GM18519 (cell line): Measurements from ENCODE around the gene POLH.
"Not testable (repeated sequence)": the region's sequence is repeated elsewhere in the genome, so short reads cannot be mapped to it uniquely, and the experiment has no call there.

ENCODE experiments used
- ATAC-seq: cut with Tn5 transposase; IDR thresholded peaks from one replicate; pipeline ENCODE4 v1.9.1; 2021; ENCODE audit warnings: mild to moderate bottlenecking, moderate library complexity; ENCODE audit not compliant: unreplicated experiment, low FRiP score

POLH gene

DNA sequence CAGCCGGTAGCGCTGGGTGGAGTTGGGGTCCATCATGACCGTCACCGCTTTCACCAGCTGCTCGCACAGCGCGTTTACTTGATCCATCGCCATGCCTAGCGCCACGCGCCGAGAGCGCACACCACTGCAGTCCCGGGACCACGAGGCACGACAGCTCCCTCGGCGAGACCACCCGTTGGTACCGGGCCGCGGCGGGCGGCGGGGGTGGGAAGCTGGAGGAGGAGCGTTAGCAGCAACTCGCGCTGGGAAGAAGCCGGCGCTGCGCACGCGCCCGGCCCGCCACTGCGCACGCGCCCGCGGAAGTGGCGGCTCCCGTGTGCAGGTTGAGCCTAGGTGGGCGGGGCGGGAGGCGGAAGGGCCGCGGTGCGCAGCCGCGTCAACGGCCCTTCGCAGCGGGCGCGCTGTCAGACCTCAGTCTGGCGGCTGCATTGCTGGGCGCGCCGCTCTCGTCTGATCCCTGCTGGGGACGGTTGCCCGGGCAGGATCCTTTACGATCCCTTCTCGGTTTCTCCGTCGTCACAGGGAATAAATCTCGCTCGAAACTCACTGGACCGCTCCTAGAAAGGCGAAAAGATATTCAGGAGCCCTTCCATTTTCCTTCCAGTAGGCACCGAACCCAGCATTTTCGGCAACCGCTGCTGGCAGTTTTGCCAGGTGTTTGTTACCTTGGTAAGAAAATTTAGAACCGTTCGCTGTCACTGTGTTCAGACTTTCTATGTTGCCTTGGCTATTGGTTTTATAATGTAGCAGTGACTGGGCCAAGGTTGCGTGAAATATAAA lies at the start of gene POLH, which contains the start of gene XPO5:
POLH (plus strand) TSS at position 414 of the 780 bp plus-strand sequence. CDS start 6,135 bp downstream, outside the sequence.
XPO5 (minus strand) TSS at position 267 of the 780 bp plus-strand sequence; CDS start at position 93, 174 bp downstream.
- peak; percentile 86 for ATAC-seq

DNA sequence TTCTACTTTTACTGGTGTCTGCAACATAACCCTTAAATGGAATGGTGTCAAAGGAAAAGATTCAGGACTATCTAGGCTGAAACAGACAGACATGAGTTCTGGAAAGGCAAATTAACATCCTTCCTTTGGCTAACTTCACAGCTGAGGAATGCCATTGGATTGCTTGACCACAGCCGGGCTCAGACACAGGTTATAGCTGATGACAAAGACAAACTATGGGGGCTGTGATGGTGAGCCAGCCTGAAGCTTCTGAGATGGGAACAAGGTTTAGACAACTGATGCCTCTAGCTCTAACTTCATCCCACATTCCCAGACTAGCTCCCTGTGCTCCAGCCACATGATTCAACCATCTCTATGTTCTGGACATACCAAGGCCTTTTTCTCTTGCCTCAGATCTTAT lies 43.8 kb upstream of the POLH start:
- ATAC-seq, result no peak

DNA sequence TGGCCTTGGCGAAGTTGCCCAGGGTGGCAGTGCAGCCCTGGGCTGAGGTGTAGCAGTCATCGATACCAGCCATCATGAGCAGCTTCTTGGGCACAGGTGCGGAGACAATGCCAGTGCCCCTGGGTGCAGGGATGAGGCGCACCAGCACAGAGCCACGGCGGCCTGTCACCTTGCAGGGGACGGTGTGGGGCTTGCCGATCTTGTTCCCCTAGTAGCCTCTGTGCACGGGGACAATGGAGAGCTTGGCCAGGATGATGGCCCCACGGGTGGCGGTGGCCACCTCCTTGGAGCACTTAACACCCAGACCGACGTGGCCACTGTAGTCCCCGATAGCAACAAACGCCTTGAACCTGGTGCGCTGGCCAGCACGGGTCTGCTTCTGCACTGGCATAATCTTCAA lies 37.0 kb upstream of the POLH start:
- not testable (repeated sequence) for ATAC-seq

DNA sequence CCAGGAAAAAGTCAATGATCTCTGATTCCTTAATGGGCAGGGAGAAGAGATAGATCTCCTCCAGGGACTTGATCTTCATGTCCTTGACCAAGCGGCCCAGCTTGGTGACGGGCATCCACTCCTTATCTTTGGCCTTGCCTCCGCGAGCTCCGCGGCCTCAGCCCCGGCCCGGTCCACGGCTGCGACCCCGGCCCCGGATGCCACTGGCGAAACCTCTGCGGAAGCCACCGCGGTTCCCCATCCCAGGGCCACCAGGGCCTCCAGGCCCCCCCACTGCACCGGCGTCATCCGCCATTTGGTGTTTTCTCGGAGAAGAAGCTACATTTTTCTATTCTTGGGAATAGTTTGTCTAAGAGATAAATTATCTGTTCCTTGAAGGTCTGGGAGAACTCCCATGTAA lies 36.6 kb upstream of the POLH start:
- ATAC-seq, result not testable (repeated sequence)

DNA sequence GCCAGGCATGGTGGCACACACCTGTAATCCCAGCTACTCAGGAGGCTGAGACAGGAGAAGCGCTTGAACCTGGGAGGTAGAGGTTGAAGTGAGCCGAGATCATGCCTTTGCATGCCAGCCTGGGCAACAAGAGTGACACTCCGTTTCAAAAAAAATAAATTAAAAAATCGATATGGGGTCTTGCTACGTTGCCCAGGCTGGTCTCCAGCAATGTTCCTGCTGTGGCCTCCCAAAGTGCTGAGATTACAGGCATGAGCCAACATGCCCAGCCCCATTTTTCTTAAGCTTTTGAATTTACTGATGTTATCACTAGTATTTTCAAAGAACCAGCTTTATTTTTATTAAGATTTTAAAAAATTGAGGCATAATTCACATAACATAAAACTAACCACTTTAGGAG lies 35.5 kb upstream of the POLH start:
- no peak for ATAC-seq

DNA sequence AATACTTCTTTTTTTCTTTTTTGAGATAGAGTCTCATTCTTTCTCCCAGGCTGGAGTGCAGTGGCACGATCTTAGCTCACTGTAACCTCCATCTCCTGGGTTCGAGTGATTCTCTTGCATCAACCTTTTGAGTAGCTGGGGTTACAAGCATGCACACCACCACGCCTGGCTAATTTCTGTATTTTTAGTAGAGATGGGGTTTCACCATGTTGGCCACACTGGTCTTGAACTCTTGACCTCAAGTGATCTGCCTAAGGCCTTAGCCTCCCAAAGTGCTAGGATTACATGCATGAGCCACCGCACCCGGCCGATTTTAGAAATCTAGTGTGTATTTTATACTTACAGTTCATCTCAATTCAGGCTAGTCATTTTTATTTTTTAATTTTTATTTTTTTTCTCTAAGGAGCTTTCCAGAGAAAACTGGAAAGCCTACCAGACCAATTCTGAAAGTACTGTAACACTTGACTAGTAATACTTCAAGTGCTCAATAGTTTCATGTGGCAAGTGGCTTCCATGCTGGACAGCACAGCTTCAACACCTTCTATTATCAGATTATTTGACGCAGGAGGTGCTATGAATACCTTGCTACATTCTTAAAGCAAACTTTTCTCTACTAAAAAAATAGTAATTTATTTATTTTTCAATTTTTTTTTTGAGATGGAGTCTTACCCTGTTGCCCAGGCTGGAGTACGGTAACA lies 34.1 kb upstream of the POLH start:
- ATAC-seq, result no peak

DNA sequence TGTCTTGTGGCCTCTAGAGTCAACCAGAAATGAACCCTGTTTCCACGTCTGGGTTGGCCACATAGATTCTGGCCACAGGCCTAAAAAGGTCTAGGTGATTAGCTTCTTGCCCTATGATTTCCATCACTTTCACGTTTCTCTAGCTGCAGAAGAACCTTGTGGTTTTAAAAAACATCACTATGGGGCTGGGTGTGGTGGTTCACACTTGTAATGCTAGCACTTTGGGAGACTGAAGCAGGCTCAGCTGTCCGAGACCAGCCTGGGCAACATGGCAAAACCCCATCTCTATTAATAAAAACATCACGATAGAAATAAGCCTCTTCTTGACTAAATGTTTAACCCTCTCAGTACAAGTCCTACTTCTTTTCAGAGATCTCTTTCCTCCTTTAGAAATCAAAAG lies 31.5 kb upstream of the POLH start:
- no peak for ATAC-seq

DNA sequence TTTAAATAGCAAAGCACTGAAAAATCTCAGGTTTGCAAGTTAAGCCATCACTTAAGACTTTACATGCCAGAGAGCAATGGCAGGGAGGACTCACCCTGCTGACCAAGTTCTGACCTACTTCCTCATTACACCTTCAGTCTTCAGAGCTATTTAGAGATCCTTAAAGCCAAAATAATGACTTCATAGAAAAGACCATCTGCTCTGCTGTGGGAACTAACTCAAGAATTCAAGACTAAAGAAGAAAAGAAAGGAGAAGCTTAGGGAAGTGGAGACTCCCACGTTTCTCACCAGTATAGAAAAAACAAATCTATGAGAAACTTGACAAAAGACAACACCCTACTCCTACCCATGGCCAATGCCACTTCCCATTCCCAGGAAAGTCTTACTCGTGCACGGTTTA lies 28.8 kb upstream of the POLH start:
- no peak for ATAC-seq

DNA sequence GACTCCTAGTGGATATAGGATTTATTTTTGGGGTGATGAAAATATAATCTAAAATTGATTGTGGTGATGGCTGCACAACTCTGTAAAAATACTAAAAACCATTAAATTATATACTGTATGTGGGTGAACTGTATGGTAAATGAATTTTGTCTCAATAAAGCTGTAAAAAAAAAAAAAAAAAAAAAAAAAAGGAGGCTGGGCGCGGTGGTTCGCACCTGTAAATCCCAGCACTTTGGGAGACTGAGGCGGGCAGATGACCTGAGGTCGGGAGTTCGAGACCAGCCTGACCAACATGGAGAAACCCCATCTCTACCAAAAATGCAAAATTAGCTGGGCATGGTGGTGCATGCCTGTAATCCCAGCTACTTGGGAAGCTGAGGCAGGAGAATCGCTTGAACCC lies 18.4 kb upstream of the POLH start:
- ATAC-seq, result not testable (repeated sequence)

DNA sequence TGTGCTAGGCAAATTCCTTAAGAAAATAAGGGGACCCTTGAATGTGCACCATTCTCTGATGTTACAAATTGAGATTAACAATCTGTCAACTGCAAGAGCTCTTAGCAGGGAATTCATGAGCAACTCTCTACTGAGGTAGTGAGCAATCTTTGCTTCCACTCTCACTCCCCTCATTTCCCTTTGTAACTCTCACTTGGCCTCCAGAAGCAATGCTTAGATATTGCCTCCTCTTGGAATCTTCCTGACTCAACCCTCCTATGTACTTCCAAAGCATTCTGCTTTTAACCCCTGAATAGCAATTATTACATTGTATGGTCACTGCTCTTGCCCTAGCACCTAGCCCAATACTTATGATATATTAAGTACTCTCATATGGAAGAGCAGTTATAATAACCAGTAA lies 16.7 kb upstream of the POLH start:
- ATAC-seq, result no peak

DNA sequence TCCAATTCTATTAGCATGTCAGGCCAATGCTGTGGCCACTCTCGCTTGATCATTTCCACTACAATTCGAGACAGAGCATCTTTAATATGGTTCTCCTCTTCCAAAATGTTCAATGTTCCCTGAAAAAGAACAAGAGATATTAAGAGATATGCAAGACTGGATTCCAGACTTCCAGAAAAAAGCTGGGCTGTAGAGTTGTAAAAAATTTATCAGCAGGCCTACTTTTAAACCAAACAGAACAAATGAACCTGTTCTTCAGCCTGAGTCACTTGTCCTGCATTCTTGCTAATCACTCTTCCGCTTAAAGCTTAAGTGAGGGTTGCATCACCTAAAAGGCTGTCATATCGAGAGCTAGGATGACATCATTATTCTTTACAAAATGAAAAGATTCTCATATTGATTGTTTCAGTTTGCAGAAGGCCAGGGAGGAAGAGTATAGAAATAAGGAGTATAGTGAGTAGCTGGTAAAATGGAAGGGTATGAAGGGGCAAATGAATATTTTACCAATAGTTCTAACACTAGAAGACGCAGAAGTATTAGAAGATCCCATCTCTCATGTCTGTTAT lies 5.0 kb upstream of the POLH start:
- ATAC-seq, result no peak

DNA sequence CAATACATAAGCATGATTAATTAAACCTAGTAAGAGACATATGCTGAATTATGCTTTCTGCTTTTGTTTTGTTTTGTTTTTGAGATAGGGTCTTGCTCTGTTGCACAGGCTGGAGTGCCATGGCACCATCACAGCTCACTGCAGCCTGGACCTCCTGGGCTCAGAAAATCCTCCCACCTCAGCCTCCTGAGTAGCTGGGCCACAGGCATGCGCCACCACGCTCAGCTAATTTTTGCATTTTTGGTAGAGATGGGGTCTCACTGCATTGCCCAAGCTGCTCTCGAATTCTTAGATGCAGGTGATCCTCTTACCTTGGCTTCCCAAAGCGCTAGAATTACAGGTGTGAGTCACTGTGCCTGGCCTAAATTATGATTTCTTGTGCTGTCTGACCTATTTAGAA lies 4.0 kb upstream of the POLH start:
- no peak for ATAC-seq

DNA sequence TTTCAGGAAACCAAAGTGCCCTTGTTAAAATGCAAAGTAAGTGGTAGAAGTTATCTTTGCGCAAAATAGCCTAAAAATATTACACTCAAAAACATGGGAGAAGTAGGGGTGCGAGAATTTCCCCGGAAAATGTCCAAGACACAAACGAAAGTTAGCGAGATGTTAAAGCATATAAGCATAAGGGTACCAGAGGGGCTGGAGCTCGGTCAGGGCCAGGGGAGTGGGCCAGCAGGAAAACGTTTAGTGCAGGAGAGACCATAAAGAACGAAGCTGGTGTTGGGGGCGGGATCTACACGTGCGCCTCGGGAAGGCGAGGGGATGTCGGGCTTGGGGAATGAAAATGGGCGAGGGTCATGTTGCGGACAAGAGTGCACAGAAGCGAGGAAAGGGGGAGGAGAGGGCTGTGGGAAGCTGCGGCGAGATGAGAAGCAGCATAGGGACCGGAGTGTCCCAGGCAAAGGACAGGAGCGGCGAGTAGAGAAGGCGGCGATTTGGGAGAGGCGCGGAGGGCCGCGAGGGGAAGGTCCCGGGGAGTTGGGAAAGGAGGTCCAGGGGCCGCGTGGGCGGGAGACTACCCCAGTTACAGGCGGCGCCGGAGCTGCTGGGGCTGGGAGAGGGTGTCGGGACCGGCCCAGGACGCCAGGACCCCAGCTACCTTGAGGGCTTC lies 747 bp upstream of the POLH start:
- ATAC-seq, result no peak

DNA sequence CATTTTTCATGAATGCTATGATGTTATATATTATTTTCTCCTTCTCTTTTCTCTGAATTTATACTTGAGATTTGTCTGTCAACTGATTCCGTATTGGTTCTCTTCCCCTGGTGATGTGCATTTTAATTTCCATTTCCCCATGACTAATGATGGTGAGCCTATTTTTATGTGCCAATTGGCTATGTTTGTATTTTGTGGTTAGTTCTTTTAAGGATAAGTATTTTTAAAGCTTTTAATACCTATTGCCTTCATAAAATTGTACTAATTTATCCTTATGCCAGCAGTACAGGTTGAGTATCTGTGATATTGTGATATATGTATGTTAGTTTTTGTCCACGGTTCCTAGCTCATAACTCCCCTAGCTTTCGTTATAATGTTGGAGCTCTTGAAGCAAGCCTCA lies 2.8 kb downstream of the POLH start:
- no peak for ATAC-seq

DNA sequence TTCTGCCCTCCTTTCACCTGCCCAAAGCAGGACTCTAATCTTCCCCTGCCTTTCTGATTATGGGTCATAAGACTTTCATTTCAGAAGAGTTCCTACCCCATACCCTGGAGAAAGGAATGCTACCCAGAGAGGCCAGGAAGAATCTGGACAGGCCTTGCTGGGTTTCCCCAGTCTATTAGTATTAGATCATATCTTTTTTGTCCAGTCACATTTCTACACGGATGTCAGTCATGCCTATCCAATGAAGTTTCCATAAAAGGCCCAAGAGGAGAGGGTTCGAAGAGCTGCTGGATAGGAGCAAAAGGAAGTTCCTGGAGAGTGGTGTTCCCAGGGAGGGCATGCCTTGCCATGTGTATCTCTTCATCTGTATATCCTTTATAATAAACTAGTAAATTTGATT lies 3.2 kb downstream of the POLH start:
- no peak for ATAC-seq

DNA sequence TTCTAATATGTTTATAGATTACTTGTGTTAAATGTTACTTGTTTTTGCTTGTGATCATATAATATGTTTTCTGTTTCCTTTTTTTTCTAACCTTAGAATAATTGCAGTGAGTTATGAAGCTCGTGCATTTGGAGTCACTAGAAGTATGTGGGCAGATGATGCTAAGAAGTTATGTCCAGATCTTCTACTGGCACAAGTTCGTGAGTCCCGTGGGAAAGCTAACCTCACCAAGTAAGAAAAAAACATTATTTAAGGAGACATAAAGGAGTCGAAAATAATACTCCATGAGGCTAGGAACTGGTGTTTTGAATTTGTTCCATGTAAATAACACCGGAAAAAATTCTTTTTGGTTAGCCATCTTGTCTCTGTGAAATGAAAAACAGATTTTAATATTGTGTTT lies 6.9 kb downstream of the POLH start:
- no peak for ATAC-seq

DNA sequence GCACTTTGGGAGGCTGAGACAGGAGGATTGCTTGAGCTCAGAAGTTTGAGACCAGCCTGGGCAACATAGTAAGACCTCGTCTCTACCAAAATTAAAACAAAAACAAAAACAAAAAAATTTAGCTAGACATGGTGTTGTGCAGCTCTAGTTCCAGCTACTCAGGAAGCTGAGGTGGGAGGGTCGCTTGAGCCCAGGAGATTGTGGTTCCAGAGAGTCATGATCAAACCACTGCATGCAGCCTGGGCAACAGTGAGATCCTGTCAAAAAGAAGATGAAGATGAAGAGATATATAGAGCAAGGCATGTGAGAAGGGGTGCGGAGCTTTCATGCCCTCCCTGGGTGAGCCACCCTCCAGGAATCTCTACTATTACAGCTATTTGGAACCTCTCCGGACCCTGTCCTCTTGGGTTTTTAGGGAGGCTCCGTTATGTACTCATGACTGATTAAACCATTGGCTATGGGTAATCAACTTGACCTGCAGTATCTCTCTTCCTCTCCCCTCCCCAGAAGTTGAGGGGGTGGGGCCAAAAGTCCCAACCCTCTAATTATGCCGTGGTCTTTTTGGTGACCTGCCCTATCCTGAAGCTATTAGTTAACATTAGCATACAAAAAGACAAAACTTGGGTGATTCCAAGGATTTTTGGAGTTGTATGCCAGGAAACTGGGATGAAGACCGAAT lies 9.0 kb downstream of the POLH start:
- no peak for ATAC-seq

DNA sequence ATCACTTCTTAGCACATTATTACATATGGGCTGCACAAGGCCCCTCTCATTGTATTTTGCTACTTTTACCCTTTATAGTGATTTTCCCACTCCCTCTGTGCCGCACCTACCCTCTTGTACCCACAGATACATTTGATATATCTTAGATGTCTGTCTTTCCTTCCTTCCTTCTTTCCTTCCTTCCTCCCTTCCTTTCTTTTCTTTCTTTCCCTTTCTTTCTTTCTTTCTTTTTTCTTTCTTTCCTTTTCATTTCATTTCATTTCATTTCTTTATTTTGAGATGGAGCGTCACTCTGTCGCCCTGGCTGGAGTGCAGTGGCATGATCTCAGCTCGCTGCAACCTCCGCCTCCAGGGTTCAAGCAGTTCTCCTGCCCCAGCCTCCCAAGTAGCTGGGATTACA lies 12.2 kb downstream of the POLH start:
- ATAC-seq, result no peak

DNA sequence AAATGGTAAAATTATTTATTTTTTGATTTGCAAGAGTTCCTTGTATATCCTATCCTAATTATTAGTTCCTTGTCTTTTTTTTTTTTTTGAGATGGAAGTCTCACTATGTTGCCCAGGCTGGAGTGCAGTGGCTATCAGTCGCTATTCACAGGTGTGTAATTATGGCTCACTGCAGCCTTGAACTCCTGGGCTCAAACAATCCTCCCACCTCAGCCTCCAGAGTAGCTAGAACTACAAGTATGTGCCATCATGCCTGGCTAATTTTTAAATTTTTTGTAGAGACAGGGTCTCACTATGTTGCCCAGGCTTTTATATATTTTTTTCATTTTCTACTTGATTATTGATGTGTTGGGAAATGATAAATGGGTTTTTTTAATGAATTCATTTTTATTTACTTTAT lies 13.6 kb downstream of the POLH start:
- not testable (repeated sequence) for ATAC-seq

DNA sequence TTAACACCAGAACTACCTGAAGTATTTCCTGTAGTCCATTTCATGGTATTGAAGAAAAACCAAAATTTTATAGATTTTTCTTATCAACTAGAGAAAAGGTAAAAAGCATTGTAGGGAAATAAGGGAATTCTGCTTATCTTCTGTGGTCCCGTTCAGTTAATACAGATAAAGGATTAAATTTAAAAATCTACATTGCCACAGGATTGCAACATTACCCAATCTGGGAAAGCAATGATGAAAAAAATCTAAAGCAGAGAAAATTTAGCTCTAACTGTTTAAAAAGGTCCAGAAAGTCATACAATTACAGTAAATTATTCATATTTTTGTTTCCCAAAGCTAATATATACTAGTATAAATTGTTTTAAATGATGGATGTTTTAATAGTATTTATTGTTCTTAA lies 18.0 kb downstream of the POLH start:
- no peak for ATAC-seq

DNA sequence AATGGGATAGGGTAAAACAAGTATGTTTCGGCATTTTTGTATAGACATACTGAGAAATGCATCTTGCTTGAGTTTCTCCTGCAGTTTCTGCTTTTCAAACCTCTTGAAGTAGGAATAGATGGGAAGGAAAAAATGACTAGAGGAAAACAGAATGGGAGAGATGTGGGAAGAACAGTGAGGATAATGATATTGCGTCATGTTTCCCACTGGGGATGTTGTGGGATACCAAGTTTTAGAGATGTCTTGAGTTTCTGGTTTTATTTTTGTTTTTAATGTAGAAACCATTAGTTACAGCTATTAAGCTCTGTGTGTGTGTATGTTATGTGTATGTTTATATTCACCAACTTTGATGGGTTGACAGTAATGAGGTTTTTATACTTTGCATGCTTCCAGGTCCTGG lies 24.6 kb downstream of the POLH start:
- no peak for ATAC-seq
